GM19324 (cell line): ENCODE results near the gene CEL.
"Not testable (repeated sequence)": the region's sequence is repeated elsewhere in the genome, so short reads cannot be mapped to it uniquely, and the experiment has no call there.

ENCODE experiments used
- ATAC-seq: cut with Tn5 transposase; IDR thresholded peaks from one replicate; pipeline ENCODE4 v1.9.1; 2021; ENCODE audit warnings: mild to moderate bottlenecking, moderate library complexity; ENCODE audit not compliant: unreplicated experiment, low FRiP score

The CEL gene

GRCh38 chr9:133080786-133081779, 19.3 kb downstream of the CEL start:
- ATAC-seq: not testable (repeated sequence)

GRCh38 chr9:133081957-133082644, 20.3 kb downstream of the CEL start:
- not testable (repeated sequence) for ATAC-seq

GRCh38 chr9:133083688-133084087, 21.9 kb downstream of the CEL start:
- ATAC-seq: not testable (repeated sequence)

GRCh38 chr9:133086212-133086860, 24.6 kb downstream of the CEL start:
- not testable (repeated sequence) for ATAC-seq

- no peak for ATAC-seq
Observed at GRCh38 chr9:133086894-133087293, 25.1 kb downstream of the CEL start.

- no peak for ATAC-seq
Observed at GRCh38 chr9:133087429-133088145, 25.8 kb downstream of the CEL start.

- no peak for ATAC-seq
Observed at GRCh38 chr9:133088146-133088750, 26.5 kb downstream of the CEL start.

GRCh38 chr9:133088756-133089155, 27.0 kb downstream of the CEL start:
- ATAC-seq: no peak

- no peak for ATAC-seq
Observed at GRCh38 chr9:133089271-133089671, 27.5 kb downstream of the CEL start.

- ATAC-seq: no peak
Observed at GRCh38 chr9:133090187-133090586, 28.4 kb downstream of the CEL start.

GRCh38 chr9:133090752-133091385, 29.1 kb downstream of the CEL start:
- ATAC-seq: no peak

- not testable (repeated sequence) for ATAC-seq
Observed at GRCh38 chr9:133094351-133094750, 32.6 kb downstream of the CEL start.

- ATAC-seq: no peak
Observed at GRCh38 chr9:133094842-133095393, 33.1 kb downstream of the CEL start.

- no peak for ATAC-seq
Observed at GRCh38 chr9:133098104-133098754, 36.4 kb downstream of the CEL start.

- ATAC-seq: no peak
Observed at GRCh38 chr9:133098871-133099270, 37.1 kb downstream of the CEL start.

- no peak for ATAC-seq
Observed at GRCh38 chr9:133099726-133100505, 38.1 kb downstream of the CEL start.

- ATAC-seq: no peak
Observed at GRCh38 chr9:133100506-133101355, 39.0 kb downstream of the CEL start.
